Measurements from ENCODE around the gene SENP2. TPM values are rescaled to one million over a fixed set of nuclear protein-coding genes. Genes with fewer than 3 reads are reported as not detected.
"Not testable (repeated sequence)": the region's sequence is repeated elsewhere in the genome, so short reads cannot be mapped to it uniquely, and the experiment has no call there.

The SENP2 gene
- total RNA-seq, 1 donor from 2014 or later = 39.1 TPM

GRCh38 chr3:185558395-185558794 is 27.7 kb upstream of the SENP2 start:
- no peak overlapping the region for H3K27ac ChIP-seq (ENCODE audit: low read depth, low read length)
- no peaks in the 10 kb centered on the region for H3K9me3 ChIP-seq (ENCODE audit: control insufficient read depth in 3 of 3, low read length in 3 of 3)
- no peaks in the 10 kb centered on the region for H3K4me1 ChIP-seq (ENCODE audit: control insufficient read depth in 3 of 3, insufficient read depth in 3 of 3, low read length in 3 of 3)
- no peak overlapping the region for H3K4me3 ChIP-seq (ENCODE audit: low read length in 3 of 3)
- H3K27me3 ChIP-seq (ENCODE audit: control insufficient read depth in 3 of 3, insufficient read depth in 3 of 3, low read length in 3 of 3) = peaks cover 0 to 8% (median 4%) of the 10 kb centered on the region in 3 donors
- H3K9ac ChIP-seq (ENCODE audit: low read depth in 1 of 3, low read length in 3 of 3) = no peak overlapping the region
- no peaks in the 10 kb centered on the region for H3K36me3 ChIP-seq (ENCODE audit: control insufficient read depth in 3 of 3, insufficient read depth in 3 of 3, low read length in 3 of 3)

- Histone ChIP-seq H3K27ac (ENCODE audit: low read depth, low read length) (no peak overlapping the region), H3K4me3 (ENCODE audit: low read length in 3 of 3) (no peak overlapping the region), H3K9me3 (ENCODE audit: control insufficient read depth in 3 of 3, low read length in 3 of 3) (no peaks in the 10 kb centered on the region), H3K36me3 (ENCODE audit: control insufficient read depth in 3 of 3, insufficient read depth in 3 of 3, low read length in 3 of 3) (no peaks in the 10 kb centered on the region), H3K27me3 (ENCODE audit: control insufficient read depth in 3 of 3, insufficient read depth in 3 of 3, low read length in 3 of 3) (peaks cover 0 to 8% (median 4%) of the 10 kb centered on the region in 3 donors), H3K9ac (ENCODE audit: low read depth in 1 of 3, low read length in 3 of 3) (no peak overlapping the region), H3K4me1 (ENCODE audit: control insufficient read depth in 3 of 3, insufficient read depth in 3 of 3, low read length in 3 of 3) (no peaks in the 10 kb centered on the region)
These were observed 26.4 kb upstream of the SENP2 start for GRCh38 chr3:185559706-185560090.

- H3K27ac ChIP-seq (ENCODE audit: low read depth, low read length) = no peak overlapping the region
- H3K4me3 ChIP-seq (ENCODE audit: low read length in 3 of 3) = no peak overlapping the region
- H3K36me3 ChIP-seq (ENCODE audit: control insufficient read depth in 3 of 3, insufficient read depth in 3 of 3, low read length in 3 of 3) = no peaks in the 10 kb centered on the region
- no peaks in the 10 kb centered on the region for H3K4me1 ChIP-seq (ENCODE audit: control insufficient read depth in 3 of 3, insufficient read depth in 3 of 3, low read length in 3 of 3)
- no peaks in the 10 kb centered on the region for H3K9me3 ChIP-seq (ENCODE audit: control insufficient read depth in 3 of 3, low read length in 3 of 3)
- peaks cover 0 to 8% (median 4%) of the 10 kb centered on the region in 3 donors for H3K27me3 ChIP-seq (ENCODE audit: control insufficient read depth in 3 of 3, insufficient read depth in 3 of 3, low read length in 3 of 3)
- H3K9ac ChIP-seq (ENCODE audit: low read depth in 1 of 3, low read length in 3 of 3) = no peak overlapping the region
These were observed 25.4 kb upstream of the SENP2 start for GRCh38 chr3:185560676-185561075.

- H3K9me3 ChIP-seq (ENCODE audit: control insufficient read depth in 3 of 3, low read length in 3 of 3) = no peaks in the 10 kb centered on the region
- no peaks in the 10 kb centered on the region for H3K36me3 ChIP-seq (ENCODE audit: control insufficient read depth in 3 of 3, insufficient read depth in 3 of 3, low read length in 3 of 3)
- no peak overlapping the region for H3K27ac ChIP-seq (ENCODE audit: low read depth, low read length)
- H3K4me3 ChIP-seq (ENCODE audit: low read length in 3 of 3) = no peak overlapping the region
- no peaks in the 10 kb centered on the region for H3K4me1 ChIP-seq (ENCODE audit: control insufficient read depth in 3 of 3, insufficient read depth in 3 of 3, low read length in 3 of 3)
- no peak overlapping the region for H3K9ac ChIP-seq (ENCODE audit: low read depth in 1 of 3, low read length in 3 of 3)
- H3K27me3 ChIP-seq (ENCODE audit: control insufficient read depth in 3 of 3, insufficient read depth in 3 of 3, low read length in 3 of 3) = peaks cover 0 to 8% (median 4%) of the 10 kb centered on the region in 3 donors
These were observed 24.6 kb upstream of the SENP2 start for GRCh38 chr3:185561374-185561943.

GRCh38 chr3:185561958-185562357 is 24.1 kb upstream of the SENP2 start:
- Histone ChIP-seq H3K4me1 (ENCODE audit: control insufficient read depth in 3 of 3, insufficient read depth in 3 of 3, low read length in 3 of 3) (no peaks in the 10 kb centered on the region), H3K27me3 (ENCODE audit: control insufficient read depth in 3 of 3, insufficient read depth in 3 of 3, low read length in 3 of 3) (peaks cover 0 to 8% (median 4%) of the 10 kb centered on the region in 3 donors), H3K27ac (ENCODE audit: low read depth, low read length) (no peak overlapping the region), H3K36me3 (ENCODE audit: control insufficient read depth in 3 of 3, insufficient read depth in 3 of 3, low read length in 3 of 3) (no peaks in the 10 kb centered on the region), H3K9me3 (ENCODE audit: control insufficient read depth in 3 of 3, low read length in 3 of 3) (no peaks in the 10 kb centered on the region), H3K9ac (ENCODE audit: low read depth in 1 of 3, low read length in 3 of 3) (no peak overlapping the region), H3K4me3 (ENCODE audit: low read length in 3 of 3) (no peak overlapping the region)

- H3K27me3 ChIP-seq (ENCODE audit: control insufficient read depth in 3 of 3, insufficient read depth in 3 of 3, low read length in 3 of 3) = no peaks in the 10 kb centered on the region
- no peak overlapping the region for H3K27ac ChIP-seq (ENCODE audit: low read depth, low read length)
- no peak overlapping the region for H3K9ac ChIP-seq (ENCODE audit: low read depth in 1 of 3, low read length in 3 of 3)
- H3K36me3 ChIP-seq (ENCODE audit: control insufficient read depth in 3 of 3, insufficient read depth in 3 of 3, low read length in 3 of 3) = no peaks in the 10 kb centered on the region
- H3K4me1 ChIP-seq (ENCODE audit: control insufficient read depth in 3 of 3, insufficient read depth in 3 of 3, low read length in 3 of 3) = no peaks in the 10 kb centered on the region
- H3K9me3 ChIP-seq (ENCODE audit: control insufficient read depth in 3 of 3, low read length in 3 of 3) = peaks cover 0 to 5% (median 0%) of the 10 kb centered on the region in 3 donors
- no peak overlapping the region for H3K4me3 ChIP-seq (ENCODE audit: low read length in 3 of 3)
These were observed 13.9 kb upstream of the SENP2 start for GRCh38 chr3:185572183-185572582.

GRCh38 chr3:185575108-185575869 is 10.8 kb upstream of the SENP2 start:
- H3K27me3 ChIP-seq (ENCODE audit: control insufficient read depth in 3 of 3, insufficient read depth in 3 of 3, low read length in 3 of 3); H3K9me3 ChIP-seq (ENCODE audit: control insufficient read depth in 3 of 3, low read length in 3 of 3); H3K4me1 ChIP-seq (ENCODE audit: control insufficient read depth in 3 of 3, insufficient read depth in 3 of 3, low read length in 3 of 3); H3K27ac ChIP-seq (ENCODE audit: low read depth, low read length); H3K4me3 ChIP-seq (ENCODE audit: low read length in 3 of 3); H3K9ac ChIP-seq (ENCODE audit: low read depth in 1 of 3, low read length in 3 of 3); H3K36me3 ChIP-seq (ENCODE audit: control insufficient read depth in 3 of 3, insufficient read depth in 3 of 3, low read length in 3 of 3): not testable (repeated sequence)

GRCh38 chr3:185582236-185582635 is 3.9 kb upstream of the SENP2 start:
- Histone ChIP-seq H3K4me3 (ENCODE audit: low read length in 3 of 3) (no peak overlapping the region), H3K9me3 (ENCODE audit: control insufficient read depth in 3 of 3, low read length in 3 of 3) (no peaks in the 10 kb centered on the region), H3K4me1 (ENCODE audit: control insufficient read depth in 3 of 3, insufficient read depth in 3 of 3, low read length in 3 of 3) (peaks cover 5 to 13% (median 12%) of the 10 kb centered on the region in 3 donors), H3K36me3 (ENCODE audit: control insufficient read depth in 3 of 3, insufficient read depth in 3 of 3, low read length in 3 of 3) (no peaks in the 10 kb centered on the region), H3K9ac (ENCODE audit: low read depth in 1 of 3, low read length in 3 of 3) (no peak overlapping the region), H3K27ac (ENCODE audit: low read depth, low read length) (no peak overlapping the region), H3K27me3 (ENCODE audit: control insufficient read depth in 3 of 3, insufficient read depth in 3 of 3, low read length in 3 of 3) (no peaks in the 10 kb centered on the region)

GRCh38 chr3:185582871-185583270 is 3.2 kb upstream of the SENP2 start:
- H3K27me3 ChIP-seq (ENCODE audit: control insufficient read depth in 3 of 3, insufficient read depth in 3 of 3, low read length in 3 of 3) = no peaks in the 10 kb centered on the region
- H3K27ac ChIP-seq (ENCODE audit: low read depth, low read length) = no peak overlapping the region
- peaks cover 5 to 15% (median 12%) of the 10 kb centered on the region in 3 donors for H3K4me1 ChIP-seq (ENCODE audit: control insufficient read depth in 3 of 3, insufficient read depth in 3 of 3, low read length in 3 of 3)

GRCh38 chr3:185583925-185584324 is 2.2 kb upstream of the SENP2 start:
- Histone ChIP-seq H3K36me3 (ENCODE audit: control insufficient read depth in 3 of 3, insufficient read depth in 3 of 3, low read length in 3 of 3) (no peaks in the 10 kb centered on the region), H3K27ac (ENCODE audit: low read depth, low read length) (no peak overlapping the region), H3K4me1 (ENCODE audit: control insufficient read depth in 3 of 3, insufficient read depth in 3 of 3, low read length in 3 of 3) (peaks cover 8 to 20% (median 18%) of the 10 kb centered on the region in 3 donors), H3K9me3 (ENCODE audit: control insufficient read depth in 3 of 3, low read length in 3 of 3) (no peaks in the 10 kb centered on the region), H3K9ac (ENCODE audit: low read depth in 1 of 3, low read length in 3 of 3) (no peak overlapping the region), H3K27me3 (ENCODE audit: control insufficient read depth in 3 of 3, insufficient read depth in 3 of 3, low read length in 3 of 3) (no peaks in the 10 kb centered on the region), H3K4me3 (ENCODE audit: low read length in 3 of 3) (no peak overlapping the region)

More at GRCh38 chr3:185582871-185583270, 3.2 kb upstream of the SENP2 start:
- no peak overlapping the region for H3K9ac ChIP-seq (ENCODE audit: low read depth in 1 of 3, low read length in 3 of 3)
- no peaks in the 10 kb centered on the region for H3K9me3 ChIP-seq (ENCODE audit: control insufficient read depth in 3 of 3, low read length in 3 of 3)
- H3K4me3 ChIP-seq (ENCODE audit: low read length in 3 of 3) = no peak overlapping the region
- no peaks in the 10 kb centered on the region for H3K36me3 ChIP-seq (ENCODE audit: control insufficient read depth in 3 of 3, insufficient read depth in 3 of 3, low read length in 3 of 3)

Measured in skeletal muscle tissue (tissue), 4 donors.